ENCODE results near the gene ESRP2. TPM values are rescaled to one million over a fixed set of nuclear protein-coding genes. Genes with fewer than 3 reads are reported as not detected.

Gene ESRP2
- total and polyA plus RNA-seq, 7 experiments from 2014 or later: 0.11 to 0.29 TPM; not detected in 5

- DNase-seq: no peak
- CTCF ChIA-PET: no interaction called here
- no peaks in the 10 kb centered on the region for H3K4me1 ChIP-seq (ENCODE audit: control insufficient read depth in 2 of 2, insufficient read depth in 2 of 2, low read length in 2 of 2)
- H3K27me3 ChIP-seq (ENCODE audit: control insufficient read depth in 2 of 2, insufficient read depth in 2 of 2, low read length in 2 of 2): no peaks in the 10 kb centered on the region
- Mint-ChIP-seq H3K27me3 (no peaks in the 10 kb centered on the region), H3K4me1 (peaks cover 0 to 19% (median 9%) of the 10 kb centered on the region in 7 donors), H3K9me3 (peaks cover 0 to 2% (median 0%) of the 10 kb centered on the region in 11 donors), H3K27ac (peak overlapping the region in 1 of 9 donors; percentile 77), H3K4me3 (no peak overlapping the region), H3K36me3 (peaks cover 15 to 49% (median 34%) of the 10 kb centered on the region in 5 donors)
- no peak overlapping the region for H3K4me3 ChIP-seq (ENCODE audit: low read length)
- peaks cover 28 to 72% (median 34%) of the 10 kb centered on the region in 3 experiments for H3K36me3 ChIP-seq (ENCODE audit: control insufficient read depth in 2 of 3, insufficient read depth in 3 of 3, low read length in 3 of 3)
- POLR2A ChIA-PET: interaction anchor here (1.1 kb wide), 1 partner anchor 28 kb away, joined by 4 read pairs; no protein-coding TSS in a partner anchor
- H3K27ac ChIP-seq (ENCODE audit: low read depth, low read length): no peak overlapping the region
- no peak for ATAC-seq
- no peaks in the 10 kb centered on the region for H3K9me3 ChIP-seq (ENCODE audit: control insufficient read depth in 2 of 3, low read length in 3 of 3)
- intact Hi-C loops (cut with micrococcal nuclease): no loop called here
These were observed 48.4 kb downstream of the ESRP2 start for GRCh38 chr16:68187505-68187904.

DNA sequence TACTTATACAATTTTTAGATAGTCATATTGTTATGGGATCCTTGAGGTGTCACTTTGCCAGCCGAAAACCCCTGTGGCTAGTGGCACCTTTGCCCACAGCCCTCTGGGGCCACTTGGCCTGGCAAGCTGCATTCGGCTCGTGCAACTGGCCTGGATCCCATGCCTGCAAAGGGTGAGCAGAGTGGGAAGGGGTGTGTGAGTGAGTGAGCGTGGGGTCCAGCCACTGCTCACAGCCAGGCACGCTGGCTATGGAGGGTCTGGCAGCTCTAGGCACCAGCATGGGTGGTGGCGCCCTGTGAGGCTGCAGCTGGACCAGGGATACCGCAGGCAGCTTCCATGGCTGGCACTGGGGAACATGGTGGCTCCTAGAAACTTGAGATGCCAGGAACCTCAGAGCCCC, 49.0 kb downstream of the ESRP2 start:
- H3K36me3 ChIP-seq (ENCODE audit: control insufficient read depth in 2 of 3, insufficient read depth in 3 of 3, low read length in 3 of 3): peaks cover 28 to 72% (median 37%) of the 10 kb centered on the region in 3 experiments

GRCh38 chr16:68183046-68183445, 52.9 kb downstream of the ESRP2 start:
- ATAC-seq (no peak), DNase-seq (no peak)
- H3K27ac Mint-ChIP-seq: peak overlapping the region in 5 of 9 donors; percentile 2 to 39 (median 19)
- Histone ChIP-seq H3K4me1 (ENCODE audit: control insufficient read depth in 2 of 2, insufficient read depth in 2 of 2, low read length in 2 of 2) (no peaks in the 10 kb centered on the region), H3K9me3 (ENCODE audit: control insufficient read depth in 2 of 3, low read length in 3 of 3) (no peaks in the 10 kb centered on the region), H3K27ac (ENCODE audit: low read depth, low read length) (no peak overlapping the region), H3K4me3 (ENCODE audit: low read length) (no peak overlapping the region), H3K27me3 (ENCODE audit: control insufficient read depth in 2 of 2, insufficient read depth in 2 of 2, low read length in 2 of 2) (no peaks in the 10 kb centered on the region), H3K36me3 (ENCODE audit: control insufficient read depth in 2 of 3, insufficient read depth in 3 of 3, low read length in 3 of 3) (peaks cover 24 to 68% (median 28%) of the 10 kb centered on the region in 3 experiments)
- H3K4me1 Mint-ChIP-seq: peaks cover 0 to 18% (median 8%) of the 10 kb centered on the region in 7 donors
- intact Hi-C loops (cut with micrococcal nuclease): no loop called here
- peaks cover 0 to 5% (median 0%) of the 10 kb centered on the region in 11 donors for H3K9me3 Mint-ChIP-seq
- no peak overlapping the region for H3K4me3 Mint-ChIP-seq
- POLR2A ChIA-PET: no interaction called here
- no peaks in the 10 kb centered on the region for H3K27me3 Mint-ChIP-seq
- CTCF ChIA-PET: no interaction called here
- peaks cover 5 to 70% (median 48%) of the 10 kb centered on the region in 5 donors for H3K36me3 Mint-ChIP-seq

More for the DNA sequence above, 49.0 kb downstream of the ESRP2 start:
- Mint-ChIP-seq H3K4me3 (no peak overlapping the region), H3K4me1 (peaks cover 0 to 19% (median 9%) of the 10 kb centered on the region in 7 donors), H3K9me3 (peaks cover 0 to 2% (median 0%) of the 10 kb centered on the region in 11 donors), H3K27ac (peak overlapping the region in 2 of 9 donors; percentile 77 to 80), H3K27me3 (no peaks in the 10 kb centered on the region), H3K36me3 (peaks cover 15 to 51% (median 37%) of the 10 kb centered on the region in 5 donors)
- ChIA-PET POLR2A (no interaction called here), CTCF (no interaction called here)
- no peak for ATAC-seq
- Histone ChIP-seq H3K4me3 (ENCODE audit: low read length) (no peak overlapping the region), H3K4me1 (ENCODE audit: control insufficient read depth in 2 of 2, insufficient read depth in 2 of 2, low read length in 2 of 2) (no peaks in the 10 kb centered on the region), H3K27ac (ENCODE audit: low read depth, low read length) (no peak overlapping the region), H3K9me3 (ENCODE audit: control insufficient read depth in 2 of 3, low read length in 3 of 3) (no peaks in the 10 kb centered on the region), H3K27me3 (ENCODE audit: control insufficient read depth in 2 of 2, insufficient read depth in 2 of 2, low read length in 2 of 2) (no peaks in the 10 kb centered on the region)
- intact Hi-C loops (cut with micrococcal nuclease): no loop called here
- DNase-seq: no peak

- H3K36me3 ChIP-seq (ENCODE audit: control insufficient read depth in 2 of 3, insufficient read depth in 3 of 3, low read length in 3 of 3): peaks cover 18 to 56% (median 28%) of the 10 kb centered on the region in 3 experiments
- no peaks in the 10 kb centered on the region for H3K27me3 Mint-ChIP-seq
These were observed 56.1 kb downstream of the ESRP2 start for GRCh38 chr16:68179855-68180254.

DNA sequence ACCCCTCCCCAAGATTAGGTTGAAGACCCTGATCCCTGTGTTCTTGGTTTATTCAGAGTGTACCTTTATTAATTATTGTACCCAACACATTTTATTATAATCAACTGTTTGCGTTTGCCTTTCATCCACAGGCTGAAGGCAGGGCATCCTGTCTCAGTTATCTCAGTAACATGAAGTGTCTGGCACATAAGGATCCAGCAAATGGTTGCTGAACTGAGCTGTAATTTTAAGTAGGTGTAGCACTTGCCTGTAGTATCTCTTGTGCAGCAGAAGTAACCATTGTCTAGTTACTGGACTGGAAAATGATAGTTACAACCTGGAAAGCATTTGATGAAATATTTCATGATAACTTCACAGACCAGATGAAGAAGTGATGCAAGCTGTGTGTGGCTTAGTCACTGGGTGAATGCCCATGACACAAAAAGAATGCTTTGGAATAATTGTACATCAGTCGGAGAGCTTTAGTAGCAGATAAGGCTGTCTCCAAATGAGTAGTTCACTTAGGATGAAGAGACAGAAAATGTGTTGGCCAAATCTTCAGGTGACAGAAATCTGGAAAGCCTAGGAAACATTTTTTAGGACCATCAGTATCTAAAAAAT, 56.6 kb downstream of the ESRP2 start:
- Mint-ChIP-seq H3K27me3 (no peaks in the 10 kb centered on the region), H3K4me1 (peaks cover 4 to 35% (median 18%) of the 10 kb centered on the region in 7 donors), H3K4me3 (no peak overlapping the region), H3K36me3 (peaks cover 4 to 78% (median 49%) of the 10 kb centered on the region in 5 donors), H3K27ac (peak overlapping the region in 8 of 9 donors; percentile 19 to 78 (median 57)), H3K9me3 (peaks cover 0 to 5% (median 0%) of the 10 kb centered on the region in 11 donors)
- ATAC-seq (no peak), DNase-seq (no peak)
- no peaks in the 10 kb centered on the region for H3K27me3 ChIP-seq (ENCODE audit: control insufficient read depth in 2 of 2, insufficient read depth in 2 of 2, low read length in 2 of 2)
- no peak overlapping the region for H3K27ac ChIP-seq (ENCODE audit: low read depth, low read length)
- H3K9me3 ChIP-seq (ENCODE audit: control insufficient read depth in 2 of 3, low read length in 3 of 3): no peaks in the 10 kb centered on the region
- peaks cover 18 to 54% (median 28%) of the 10 kb centered on the region in 3 experiments for H3K36me3 ChIP-seq (ENCODE audit: control insufficient read depth in 2 of 3, insufficient read depth in 3 of 3, low read length in 3 of 3)
- no peak overlapping the region for H3K4me3 ChIP-seq (ENCODE audit: low read length)
- intact Hi-C loops (cut with micrococcal nuclease): loop anchor here in 1 of 2 donors (5.0 kb wide), 1 partner anchor 37 kb away; no protein-coding TSS in a partner anchor
- ChIA-PET CTCF (interaction anchor here (0.6 to 0.9 kb wide), 6 partner anchors 10 to 666 kb away, joined by 3 to 6 read pairs (median 3); no protein-coding TSS in a partner anchor), POLR2A (interaction anchor here (1.8 kb wide), 1 partner anchor 16 kb away, joined by 5 read pairs; no protein-coding TSS in a partner anchor)
- H3K4me1 ChIP-seq (ENCODE audit: control insufficient read depth in 2 of 2, insufficient read depth in 2 of 2, low read length in 2 of 2): no peaks in the 10 kb centered on the region

More at GRCh38 chr16:68179855-68180254, 56.1 kb downstream of the ESRP2 start:
- Histone ChIP-seq H3K27ac (ENCODE audit: low read depth, low read length) (no peak overlapping the region), H3K27me3 (ENCODE audit: control insufficient read depth in 2 of 2, insufficient read depth in 2 of 2, low read length in 2 of 2) (no peaks in the 10 kb centered on the region), H3K4me3 (ENCODE audit: low read length) (no peak overlapping the region), H3K4me1 (ENCODE audit: control insufficient read depth in 2 of 2, insufficient read depth in 2 of 2, low read length in 2 of 2) (no peaks in the 10 kb centered on the region), H3K9me3 (ENCODE audit: control insufficient read depth in 2 of 3, low read length in 3 of 3) (no peaks in the 10 kb centered on the region)
- intact Hi-C loops (cut with micrococcal nuclease): loop anchor here in 1 of 2 donors (5.0 kb wide), 1 partner anchor 38 kb away; no protein-coding TSS in a partner anchor
- H3K4me3 Mint-ChIP-seq: no peak overlapping the region
- peak overlapping the region in 4 of 9 donors; percentile 36 to 76 (median 48) for H3K27ac Mint-ChIP-seq
- DNase-seq (no peak), ATAC-seq (no peak)
- peaks cover 4 to 35% (median 18%) of the 10 kb centered on the region in 7 donors for H3K4me1 Mint-ChIP-seq
- CTCF ChIA-PET: interaction anchor here (0.6 to 0.8 kb wide), 2 partner anchors 51 to 667 kb away, joined by 3 read pairs; no protein-coding TSS in a partner anchor
- peaks cover 0 to 5% (median 0%) of the 10 kb centered on the region in 11 donors for H3K9me3 Mint-ChIP-seq
- POLR2A ChIA-PET: no interaction called here
- peaks cover 5 to 76% (median 48%) of the 10 kb centered on the region in 5 donors for H3K36me3 Mint-ChIP-seq
